ENCODE measurements around the gene ID2.

Gene ID2

GRCh38 chr2:8676191-8676920, 5.5 kb upstream of the ID2 start:
- no peak overlapping the region for H3K4me2 ChIP-seq (ENCODE audit: low read depth, low read length, poor library complexity, severe bottlenecking)
- H3K9ac ChIP-seq (ENCODE audit: low read depth, low read length, poor library complexity, severe bottlenecking) = no peak overlapping the region
- H3K4me3 ChIP-seq (ENCODE audit: low read length, poor library complexity, severe bottlenecking) = no peak overlapping the region
- H3K36me3 ChIP-seq (ENCODE audit: insufficient read depth, low read length) = no peaks in the 10 kb centered on the region
- no peaks in the 10 kb centered on the region for H4K20me1 ChIP-seq (ENCODE audit: insufficient read depth, low read length, poor library complexity, severe bottlenecking)
- H3K27me3 ChIP-seq (ENCODE audit: insufficient read depth, low read length, poor library complexity, severe bottlenecking) = no peaks in the 10 kb centered on the region
- TF ChIP-seq EZH2phosphoT487 (IDR thresholded peaks at IDR 0.05; ENCODE audit: borderline replicate concordance) = no peak
- TF ChIP-seq, protein P1, sequence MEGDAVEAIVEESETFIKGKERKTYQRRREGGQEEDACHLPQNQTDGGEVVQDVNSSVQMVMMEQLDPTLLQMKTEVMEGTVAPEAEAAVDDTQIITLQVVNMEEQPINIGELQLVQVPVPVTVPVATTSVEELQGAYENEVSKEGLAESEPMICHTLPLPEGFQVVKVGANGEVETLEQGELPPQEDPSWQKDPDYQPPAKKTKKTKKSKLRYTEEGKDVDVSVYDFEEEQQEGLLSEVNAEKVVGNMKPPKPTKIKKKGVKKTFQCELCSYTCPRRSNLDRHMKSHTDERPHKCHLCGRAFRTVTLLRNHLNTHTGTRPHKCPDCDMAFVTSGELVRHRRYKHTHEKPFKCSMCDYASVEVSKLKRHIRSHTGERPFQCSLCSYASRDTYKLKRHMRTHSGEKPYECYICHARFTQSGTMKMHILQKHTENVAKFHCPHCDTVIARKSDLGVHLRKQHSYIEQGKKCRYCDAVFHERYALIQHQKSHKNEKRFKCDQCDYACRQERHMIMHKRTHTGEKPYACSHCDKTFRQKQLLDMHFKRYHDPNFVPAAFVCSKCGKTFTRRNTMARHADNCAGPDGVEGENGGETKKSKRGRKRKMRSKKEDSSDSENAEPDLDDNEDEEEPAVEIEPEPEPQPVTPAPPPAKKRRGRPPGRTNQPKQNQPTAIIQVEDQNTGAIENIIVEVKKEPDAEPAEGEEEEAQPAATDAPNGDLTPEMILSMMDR (conservative IDR thresholded peaks at IDR 0.05; ENCODE audit: low read length) = no peak
- H3K9me2 ChIP-seq (replicated peaks; ENCODE audit: low read depth, low read length) = no peaks in the 10 kb centered on the region
- H3K4me1 ChIP-seq (ENCODE audit: insufficient read depth, low read length, poor library complexity, severe bottlenecking) = peaks cover 24% of the 10 kb centered on the region
- H3F3A ChIP-seq (ENCODE audit: low read depth) = peaks cover 2% of the 10 kb centered on the region; the same call in 1 of the 2 replicates
- H2AFZ ChIP-seq (ENCODE audit: low read length) = no peak overlapping the region
- H3K79me2 ChIP-seq (ENCODE audit: insufficient read depth, low read length) = no peaks in the 10 kb centered on the region
- peaks cover 8% of the 10 kb centered on the region; the same call in 1 of the 2 replicates for H3K9me3 ChIP-seq (ENCODE audit: insufficient read depth, low read depth, low read length)

- H3K4me3 ChIP-seq (ENCODE audit: low read length, poor library complexity, severe bottlenecking) = no peak overlapping the region
- peaks cover 24% of the 10 kb centered on the region for H3K4me1 ChIP-seq (ENCODE audit: insufficient read depth, low read length, poor library complexity, severe bottlenecking)
- H3F3A ChIP-seq (ENCODE audit: low read depth) = peaks cover 2% of the 10 kb centered on the region; the same call in 1 of the 2 replicates
- H3K9me3 ChIP-seq (ENCODE audit: insufficient read depth, low read depth, low read length) = peaks cover 8% of the 10 kb centered on the region; the same call in 1 of the 2 replicates
- TF ChIP-seq, protein P1 (conservative IDR thresholded peaks at IDR 0.05; ENCODE audit: low read length) = no peak
- TF ChIP-seq EZH2phosphoT487 (IDR thresholded peaks at IDR 0.05; ENCODE audit: borderline replicate concordance) = no peak
- no peaks in the 10 kb centered on the region for H3K9me2 ChIP-seq (replicated peaks; ENCODE audit: low read depth, low read length)
- H3K9ac ChIP-seq (ENCODE audit: low read depth, low read length, poor library complexity, severe bottlenecking) = no peak overlapping the region
- H3K27me3 ChIP-seq (ENCODE audit: insufficient read depth, low read length, poor library complexity, severe bottlenecking) = no peaks in the 10 kb centered on the region
- no peak overlapping the region for H2AFZ ChIP-seq (ENCODE audit: low read length)
- H4K20me1 ChIP-seq (ENCODE audit: insufficient read depth, low read length, poor library complexity, severe bottlenecking) = peaks cover under 1% of the 10 kb centered on the region
- peaks cover 2% of the 10 kb centered on the region for H3K79me2 ChIP-seq (ENCODE audit: insufficient read depth, low read length)
- no peaks in the 10 kb centered on the region for H3K36me3 ChIP-seq (ENCODE audit: insufficient read depth, low read length)
- H3K4me2 ChIP-seq (ENCODE audit: low read depth, low read length, poor library complexity, severe bottlenecking) = no peak overlapping the region
Observed at GRCh38 chr2:8676921-8677645, 4.8 kb upstream of the ID2 start.

DNA sequence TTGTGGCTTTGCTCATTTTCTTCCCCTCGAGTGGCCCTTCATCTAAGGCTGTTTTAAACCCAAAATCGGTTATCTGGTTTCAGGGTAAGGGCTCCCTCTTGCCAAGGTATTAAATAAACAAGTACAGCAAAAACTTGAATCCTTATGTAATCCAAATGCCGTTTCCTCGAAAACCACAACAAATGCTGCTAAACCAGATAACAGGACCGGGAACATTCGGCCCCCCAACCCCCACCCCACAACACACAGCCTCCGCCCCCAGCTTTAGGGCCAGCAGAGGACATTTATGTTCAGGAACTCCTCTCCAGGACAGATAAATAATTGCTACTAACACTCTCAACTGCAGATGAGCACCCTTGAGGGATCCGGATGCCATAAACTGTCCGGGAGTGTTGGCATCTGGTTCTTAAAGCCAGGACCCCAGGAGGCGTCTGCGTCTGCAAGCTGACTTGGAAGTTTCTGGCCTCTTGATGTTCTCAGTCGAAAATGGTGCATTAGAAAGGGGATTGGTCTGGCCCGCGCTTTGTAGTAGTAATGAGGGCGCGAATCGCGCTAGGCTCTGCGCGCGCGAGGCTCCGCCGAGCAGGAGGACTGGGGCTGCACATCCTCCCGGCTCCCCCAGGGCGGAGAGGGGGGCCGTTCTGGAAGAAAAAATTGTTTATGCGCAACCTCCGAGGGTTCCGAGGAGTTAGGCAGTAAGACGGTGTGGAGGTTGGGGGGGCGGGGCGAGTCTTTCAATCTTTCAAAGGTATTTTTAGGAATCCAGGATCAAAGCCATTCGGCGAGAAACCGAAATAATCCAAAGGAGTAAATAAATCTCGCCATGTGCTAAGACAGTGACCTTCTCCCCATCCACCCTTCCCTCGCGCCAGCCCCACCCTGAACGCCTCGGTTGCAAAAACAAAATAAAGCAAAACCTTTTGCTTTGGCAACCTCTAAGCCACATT, 3.9 kb upstream of the ID2 start:
- Histone ChIP-seq H3K27me3 (ENCODE audit: insufficient read depth, low read length, poor library complexity, severe bottlenecking) (no peaks in the 10 kb centered on the region), H2AFZ (ENCODE audit: low read length) (peak overlapping the region; percentile 61), H3K4me2 (ENCODE audit: low read depth, low read length, poor library complexity, severe bottlenecking) (peak overlapping the region; percentile 85)

More for the DNA sequence above, 3.9 kb upstream of the ID2 start:
- H3K4me3 ChIP-seq (ENCODE audit: low read length, poor library complexity, severe bottlenecking) = peak overlapping the region; percentile 72
- peaks cover 10% of the 10 kb centered on the region for H3K79me2 ChIP-seq (ENCODE audit: insufficient read depth, low read length)
- no peaks in the 10 kb centered on the region for H3K9me2 ChIP-seq (replicated peaks; ENCODE audit: low read depth, low read length)
- peak overlapping the region; percentile 13 for H3K9ac ChIP-seq (ENCODE audit: low read depth, low read length, poor library complexity, severe bottlenecking)
- no peaks in the 10 kb centered on the region for H3K36me3 ChIP-seq (ENCODE audit: insufficient read depth, low read length)
- peaks cover 8% of the 10 kb centered on the region; the same call in 1 of the 2 replicates for H3K9me3 ChIP-seq (ENCODE audit: insufficient read depth, low read depth, low read length)
- peaks cover 9% of the 10 kb centered on the region for H4K20me1 ChIP-seq (ENCODE audit: insufficient read depth, low read length, poor library complexity, severe bottlenecking)
- TF ChIP-seq, protein P1 (conservative IDR thresholded peaks at IDR 0.05; ENCODE audit: low read length) = no peak
- TF ChIP-seq EZH2phosphoT487 (IDR thresholded peaks at IDR 0.05; ENCODE audit: borderline replicate concordance) = no peak
- peaks cover 2% of the 10 kb centered on the region; the same call in 1 of the 2 replicates for H3F3A ChIP-seq (ENCODE audit: low read depth)
- H3K4me1 ChIP-seq (ENCODE audit: insufficient read depth, low read length, poor library complexity, severe bottlenecking) = peaks cover 24% of the 10 kb centered on the region

All from Loucy (cell line).